ENCODE results near the gene SBF2. TPM values are rescaled to one million over a fixed set of nuclear protein-coding genes. Genes with fewer than 3 reads are reported as not detected.

The SBF2 gene
- total RNA-seq, 1 donor from 2014 or later, result 39.5 TPM

GRCh38 chr11:9888938-9889337 is 405.1 kb downstream of the SBF2 start:
- no peaks in the 10 kb centered on the region for H3K4me1 Mint-ChIP-seq (ENCODE audit: unreplicated experiment)
- TF ChIP-seq CTCF (conservative IDR thresholded peaks at IDR 0.05), result no peak
- no peaks in the 10 kb centered on the region for H3K9me3 Mint-ChIP-seq
- H3K36me3 Mint-ChIP-seq, result peaks cover 19% of the 10 kb centered on the region
- DNase-seq (ENCODE audit: extremely low spot score, unreplicated experiment), result no peak
- no peak overlapping the region for H3K27ac Mint-ChIP-seq
- H3K4me3 Mint-ChIP-seq, result no peak overlapping the region
- H3K27me3 Mint-ChIP-seq, result no peaks in the 10 kb centered on the region

GRCh38 chr11:9887472-9887871 is 406.5 kb downstream of the SBF2 start:
- Mint-ChIP-seq H3K27ac (no peak overlapping the region), H3K36me3 (peaks cover 11% of the 10 kb centered on the region), H3K27me3 (no peaks in the 10 kb centered on the region), H3K4me3 (no peak overlapping the region), H3K9me3 (no peaks in the 10 kb centered on the region), H3K4me1 (ENCODE audit: unreplicated experiment) (no peaks in the 10 kb centered on the region)
- no peak for DNase-seq (ENCODE audit: extremely low spot score, unreplicated experiment)
- no peak for TF ChIP-seq CTCF (conservative IDR thresholded peaks at IDR 0.05)

GRCh38 chr11:9886595-9886994 is 407.4 kb downstream of the SBF2 start:
- Mint-ChIP-seq H3K27me3 (no peaks in the 10 kb centered on the region), H3K27ac (no peak overlapping the region), H3K9me3 (peaks cover 3% of the 10 kb centered on the region), H3K4me1 (ENCODE audit: unreplicated experiment) (no peaks in the 10 kb centered on the region), H3K4me3 (no peak overlapping the region), H3K36me3 (peaks cover 11% of the 10 kb centered on the region)
- DNase-seq (ENCODE audit: extremely low spot score, unreplicated experiment), result no peak
- TF ChIP-seq CTCF (conservative IDR thresholded peaks at IDR 0.05), result no peak

GRCh38 chr11:9884601-9885000 is 409.4 kb downstream of the SBF2 start:
- H3K36me3 Mint-ChIP-seq, result peaks cover 11% of the 10 kb centered on the region
- H3K27ac Mint-ChIP-seq, result no peak overlapping the region
- no peaks in the 10 kb centered on the region for H3K27me3 Mint-ChIP-seq
- DNase-seq (ENCODE audit: extremely low spot score, unreplicated experiment), result no peak
- H3K4me1 Mint-ChIP-seq (ENCODE audit: unreplicated experiment), result no peaks in the 10 kb centered on the region
- no peak overlapping the region for H3K4me3 Mint-ChIP-seq
- peaks cover 4% of the 10 kb centered on the region for H3K9me3 Mint-ChIP-seq
- no peak for TF ChIP-seq CTCF (conservative IDR thresholded peaks at IDR 0.05)

GRCh38 chr11:9880657-9881056 is 413.4 kb downstream of the SBF2 start:
- peaks cover 6% of the 10 kb centered on the region for H3K4me1 Mint-ChIP-seq (ENCODE audit: unreplicated experiment)
- H3K27ac Mint-ChIP-seq, result no peak overlapping the region
- peaks cover 8% of the 10 kb centered on the region for H3K36me3 Mint-ChIP-seq
- H3K9me3 Mint-ChIP-seq, result peaks cover 4% of the 10 kb centered on the region
- DNase-seq (ENCODE audit: extremely low spot score, unreplicated experiment), result no peak
- no peak overlapping the region for H3K4me3 Mint-ChIP-seq
- no peak for TF ChIP-seq CTCF (conservative IDR thresholded peaks at IDR 0.05)
- H3K27me3 Mint-ChIP-seq, result no peaks in the 10 kb centered on the region

GRCh38 chr11:9878936-9879335 is 415.1 kb downstream of the SBF2 start:
- no peak for DNase-seq (ENCODE audit: extremely low spot score, unreplicated experiment)
- Mint-ChIP-seq H3K4me1 (ENCODE audit: unreplicated experiment) (peaks cover 12% of the 10 kb centered on the region), H3K9me3 (peaks cover 4% of the 10 kb centered on the region), H3K27me3 (no peaks in the 10 kb centered on the region), H3K36me3 (peaks cover 8% of the 10 kb centered on the region), H3K27ac (no peak overlapping the region), H3K4me3 (no peak overlapping the region)
- no peak for TF ChIP-seq CTCF (conservative IDR thresholded peaks at IDR 0.05)
